GM21825 (cell line): Measurements from ENCODE around the gene NGF.
"Not testable (repeated sequence)": the region's sequence is repeated elsewhere in the genome, so short reads cannot be mapped to it uniquely, and the experiment has no call there.

Experiments used
- ATAC-seq: cut with Tn5 transposase; IDR thresholded peaks from one replicate; pipeline ENCODE4 v1.9.1; 2021; ENCODE audit warnings: mild to moderate bottlenecking, moderate library complexity; ENCODE audit not compliant: unreplicated experiment

The NGF gene

DNA sequence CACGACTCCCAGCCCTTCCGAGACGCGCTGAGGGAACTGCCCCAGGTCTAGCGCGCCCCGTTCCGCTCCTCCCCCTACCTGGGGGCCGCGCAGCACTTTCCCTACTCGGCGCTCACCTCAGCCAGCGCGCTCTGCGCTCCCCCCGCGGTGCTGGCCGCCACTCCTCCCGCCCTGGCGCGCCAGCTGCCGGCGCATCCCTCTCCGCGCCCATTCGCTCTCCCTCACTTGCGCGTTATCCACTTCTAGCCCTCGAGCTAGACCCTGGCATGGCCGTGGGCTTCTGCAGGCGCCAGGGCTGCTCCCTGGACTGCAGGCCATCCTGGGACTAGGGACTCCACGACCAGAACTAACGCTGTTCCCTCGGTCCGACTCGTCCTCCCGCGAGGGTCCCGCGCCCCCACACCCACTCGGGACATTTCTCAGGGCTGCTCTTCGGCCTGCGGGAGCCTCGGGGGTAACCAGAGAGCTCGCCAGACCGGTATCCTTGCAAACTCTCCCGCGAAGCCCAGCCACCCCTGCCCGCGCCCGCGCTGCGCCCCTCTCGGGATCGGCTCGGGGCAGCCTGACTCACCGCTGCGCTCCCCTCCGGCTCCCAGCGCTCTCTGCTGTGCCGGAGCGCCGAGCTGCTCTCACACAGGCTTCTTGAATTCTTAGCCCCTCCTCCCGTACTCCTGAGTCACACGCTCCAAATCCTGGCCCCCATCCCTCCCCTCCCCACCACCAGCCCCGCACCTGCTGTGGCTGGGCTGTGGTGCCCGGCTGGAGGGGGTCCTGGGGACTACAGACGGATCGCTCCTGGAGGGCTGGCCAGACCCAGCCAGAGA lies at the start of gene NGF:
TSS of gene NGF (minus strand) at position 617 of the 824 bp plus-strand sequence. CDS start 51,454 bp downstream, outside the sequence.
- ATAC-seq = no peak

DNA sequence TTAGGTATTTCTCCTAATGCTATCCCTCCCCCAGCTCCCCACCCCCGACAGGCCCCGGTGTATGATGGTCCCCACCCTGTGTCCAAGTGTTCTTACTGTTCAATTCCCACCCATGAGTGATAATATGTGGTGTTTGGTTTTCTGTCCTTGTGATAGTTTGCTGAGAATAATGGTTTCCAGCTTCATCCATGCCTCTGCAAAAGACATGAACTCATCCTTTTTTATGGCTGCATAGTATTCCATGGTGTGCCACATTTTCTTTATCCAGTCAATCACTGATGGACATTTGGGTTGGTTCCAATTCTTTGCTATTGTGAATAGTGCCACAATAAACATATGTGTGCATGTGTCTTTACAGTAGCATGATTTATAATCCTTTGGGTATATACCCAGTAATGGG lies 45.4 kb upstream of the NGF start:
- ATAC-seq = not testable (repeated sequence)

GRCh38 chr1:115379943-115380342 lies 41.9 kb upstream of the NGF start:
- no peak for ATAC-seq

DNA sequence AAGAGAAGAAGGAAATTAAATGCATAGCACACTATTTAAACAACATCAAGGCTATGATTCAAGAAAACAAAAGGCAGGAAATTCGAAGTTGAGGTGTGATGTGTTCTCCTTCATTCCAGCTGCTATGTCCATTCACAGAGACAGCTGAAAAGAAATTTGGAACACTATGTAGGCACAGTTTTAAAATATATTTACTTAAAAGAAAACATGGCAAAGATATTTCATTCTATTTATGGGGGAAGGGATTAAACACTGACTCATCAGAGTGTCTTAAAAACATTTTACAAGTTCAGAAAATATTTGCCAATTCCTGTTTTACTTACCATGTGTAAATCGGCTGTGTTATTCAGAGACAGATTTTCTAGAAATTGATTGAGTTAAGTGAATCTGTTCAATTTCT lies 39.4 kb upstream of the NGF start:
- ATAC-seq = no peak

GRCh38 chr1:115374598-115374997 lies 36.5 kb upstream of the NGF start:
- ATAC-seq = no peak

- ATAC-seq = no peak
These were observed 35.3 kb upstream of the NGF start for GRCh38 chr1:115373305-115373704.

DNA sequence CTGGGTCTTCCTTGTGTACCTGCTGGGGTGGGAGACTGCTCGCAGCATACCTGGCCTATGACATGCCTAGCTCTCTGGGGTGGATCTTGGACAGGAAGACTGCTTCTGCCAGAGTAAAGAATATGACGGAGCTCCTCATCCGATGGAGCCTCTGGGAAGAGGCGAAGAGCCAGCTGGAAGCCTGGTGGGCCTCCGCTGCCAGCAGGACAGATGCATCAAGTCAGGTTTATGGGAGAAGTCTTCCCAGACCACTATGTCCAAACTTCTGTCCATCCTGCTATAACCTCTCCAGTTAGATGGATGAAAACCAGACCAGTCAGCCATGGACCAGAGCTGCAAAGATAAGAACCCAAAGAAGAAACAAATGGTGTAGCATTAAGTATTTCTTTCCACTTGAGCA lies 27.7 kb upstream of the NGF start:
- no peak for ATAC-seq

DNA sequence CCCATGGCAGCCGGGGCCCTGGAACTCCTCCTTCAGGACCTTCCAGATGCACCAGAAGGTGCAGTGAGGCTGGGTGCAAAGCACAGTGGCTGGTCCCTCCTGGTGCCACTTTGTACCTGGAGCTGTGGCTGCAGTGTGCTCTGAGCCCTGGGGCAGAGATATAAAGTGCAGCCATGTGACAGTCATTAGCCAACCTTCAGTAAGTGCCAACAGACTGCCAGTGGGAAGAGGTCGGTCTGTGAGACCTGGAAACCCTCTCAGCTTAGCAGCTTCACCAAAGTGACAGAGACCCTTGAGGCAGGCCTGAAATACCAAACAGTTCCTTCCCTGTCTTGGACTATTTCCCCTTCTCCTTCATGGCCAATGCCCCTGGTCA lies 26.7 kb upstream of the NGF start:
- ATAC-seq = no peak

GRCh38 chr1:115364046-115364779 lies 26.2 kb upstream of the NGF start:
- no peak for ATAC-seq

- ATAC-seq = no peak
These were observed 25.1 kb upstream of the NGF start for GRCh38 chr1:115363171-115363570.

- not testable (repeated sequence) for ATAC-seq
These were observed 22.6 kb upstream of the NGF start for GRCh38 chr1:115360505-115361129.

- not testable (repeated sequence) for ATAC-seq
These were observed 21.9 kb upstream of the NGF start for GRCh38 chr1:115359787-115360452.

- no peak for ATAC-seq
These were observed 18.3 kb upstream of the NGF start for GRCh38 chr1:115356356-115356755.

GRCh38 chr1:115355069-115355468 lies 17.0 kb upstream of the NGF start:
- ATAC-seq = no peak

DNA sequence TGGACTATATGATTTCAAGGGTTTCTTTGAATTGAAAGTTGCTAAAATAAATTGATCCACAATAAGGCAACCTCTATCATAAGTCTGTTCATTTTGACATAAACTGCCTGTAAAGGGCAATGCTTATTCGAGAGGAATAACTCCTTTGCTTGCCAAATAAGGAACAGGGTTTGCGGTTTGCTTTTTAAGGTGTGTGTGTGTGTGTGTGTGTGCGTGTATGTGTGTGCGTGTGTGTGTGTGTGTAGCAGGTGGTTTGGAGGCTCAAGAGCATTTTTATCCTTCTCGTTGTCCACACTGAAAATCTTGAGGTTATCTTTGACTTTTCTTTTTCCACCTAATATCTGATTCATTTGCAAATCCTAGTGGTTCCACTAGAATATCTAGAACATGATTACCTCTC lies 13.1 kb upstream of the NGF start:
- ATAC-seq = no peak

GRCh38 chr1:115348636-115349035 lies 10.6 kb upstream of the NGF start:
- no peak for ATAC-seq

DNA sequence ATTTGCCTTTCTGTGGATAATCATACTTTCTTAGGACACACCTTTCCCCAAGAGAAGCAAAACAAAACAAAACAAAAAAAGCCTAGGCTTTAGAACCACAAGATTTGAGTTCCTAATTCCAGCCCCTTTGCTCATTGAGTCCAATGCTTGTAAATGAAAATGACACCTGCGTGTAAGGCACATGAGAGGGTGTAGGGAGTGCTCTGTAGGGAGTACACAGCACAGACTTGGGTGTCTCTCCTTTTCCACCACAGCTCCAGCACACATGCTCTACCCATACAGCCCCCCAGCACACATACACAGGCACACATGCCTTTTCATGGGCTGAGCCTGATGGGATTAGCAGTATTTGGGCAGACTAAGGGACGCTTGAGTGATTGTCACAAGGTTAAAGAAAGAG lies 9.2 kb upstream of the NGF start:
- no peak for ATAC-seq

DNA sequence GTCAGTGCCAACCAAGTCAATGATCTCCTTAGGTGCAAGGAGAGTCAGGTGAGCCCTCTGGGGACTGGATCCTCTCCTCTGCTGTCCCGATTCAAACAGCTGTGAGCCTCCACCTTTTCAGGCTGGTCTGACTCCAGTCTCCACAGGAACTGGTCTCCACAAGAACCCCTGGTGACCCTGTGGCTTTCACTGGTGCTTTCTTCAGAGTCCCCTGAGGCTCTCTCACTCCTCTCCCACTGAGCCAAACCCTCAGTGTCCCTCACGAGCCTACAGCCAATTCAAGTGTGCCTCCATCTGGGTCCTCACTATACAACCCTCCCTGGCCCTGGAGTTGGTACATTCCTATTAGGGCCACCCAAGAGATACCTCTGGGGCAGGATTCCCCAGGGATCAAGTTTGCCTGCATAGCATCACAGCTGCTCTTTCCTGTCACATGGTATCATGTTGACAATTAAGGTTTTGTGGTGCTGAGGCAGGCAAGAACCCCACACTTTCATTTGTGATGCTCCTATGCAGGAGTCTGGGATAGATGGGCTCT lies 5.2 kb upstream of the NGF start:
- no peak for ATAC-seq

GRCh38 chr1:115341948-115342347 lies 3.9 kb upstream of the NGF start:
- ATAC-seq = no peak

DNA sequence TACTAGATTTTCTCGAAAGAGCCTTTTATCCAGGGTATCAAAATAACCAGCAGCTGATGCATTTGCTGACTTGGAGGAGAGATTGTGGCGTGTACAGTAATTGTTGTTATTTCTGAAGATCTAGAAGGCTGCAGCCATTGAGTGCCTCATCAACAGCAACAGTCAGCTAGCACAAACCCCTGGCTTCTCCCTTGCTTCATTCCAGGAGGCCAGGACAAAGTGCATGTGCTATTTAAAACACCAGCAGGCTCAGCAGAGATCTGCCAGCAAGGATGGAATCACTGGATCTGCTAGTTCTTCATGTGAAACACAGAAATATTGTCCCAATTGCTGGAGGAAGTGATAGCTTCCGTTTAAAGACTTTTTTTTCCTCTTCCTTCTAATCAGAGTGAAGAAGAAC lies 2.8 kb upstream of the NGF start:
- ATAC-seq = no peak

DNA sequence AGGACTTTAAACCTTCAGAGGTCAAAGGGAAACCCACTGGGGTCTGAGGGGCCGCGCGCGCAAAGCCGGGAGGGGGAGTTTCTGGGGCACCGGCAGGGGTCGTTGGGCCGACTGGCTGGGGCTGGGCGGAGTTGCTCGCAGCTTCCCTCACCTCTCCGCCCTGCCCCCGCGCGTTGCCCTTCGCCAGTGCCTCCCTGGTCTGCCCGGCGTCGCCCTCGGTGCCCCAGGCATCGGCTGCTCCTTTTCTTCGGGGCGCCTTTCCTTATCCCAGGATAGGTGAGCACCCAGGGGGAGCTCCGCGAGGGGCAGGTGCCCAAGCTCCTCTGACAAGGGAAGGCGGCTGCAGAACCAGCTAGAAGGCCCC lies 390 bp upstream of the NGF start:
- no peak for ATAC-seq
